Mesenchymal stem cell (in vitro differentiated cells and primary cell): ENCODE measurements around the gene CHRNA4.

Experiments used
- DNase-seq: peaks from one replicate; pipeline ENCODE4 v3.0.0-alpha.2; 2013
- H2AFZ ChIP-seq: one replicate; pipeline ENCODE4 v1.6.1; 2013; ENCODE audit warnings: low read depth, mild to moderate bottlenecking, control low read depth, inconsistent platforms, low read length, moderate library complexity
- H2AK5ac ChIP-seq: 2 replicates; pipeline ENCODE4 v1.6.1; 2013; ENCODE audit warnings: low read length, moderate library complexity, mild to moderate bottlenecking, inconsistent platforms; ENCODE audit not compliant: severe bottlenecking
- H2BK120ac ChIP-seq: one replicate; pipeline ENCODE4 v1.6.1; 2013; ENCODE audit warnings: low read depth, mild to moderate bottlenecking, inconsistent platforms, low read length, moderate library complexity
- H2BK12ac ChIP-seq, 2 experiments: one replicate each; pipeline ENCODE4 v1.6.1; 2013; ENCODE audit warnings: inconsistent platforms in 2 of 2, low read length in 2 of 2, mild to moderate bottlenecking in 2 of 2, moderate library complexity in 2 of 2, control low read depth in 1 of 2
- H2BK15ac ChIP-seq: one replicate; pipeline ENCODE4 v1.6.1; 2013; ENCODE audit warnings: mild to moderate bottlenecking, low read depth, inconsistent platforms; ENCODE audit not compliant: poor library complexity, severe bottlenecking
- H2BK5ac ChIP-seq: 2 replicates; pipeline ENCODE4 v1.6.1; 2013; ENCODE audit warnings: low read depth, mild to moderate bottlenecking, low read length, control low read depth, inconsistent platforms; ENCODE audit not compliant: poor library complexity, severe bottlenecking
- H3K14ac ChIP-seq, 2 experiments: one replicate each; pipeline ENCODE4 v1.6.1; 2013; ENCODE audit warnings: inconsistent platforms in 2 of 2, low read length in 2 of 2, control low read depth in 1 of 2, mild to moderate bottlenecking in 1 of 2, moderate library complexity in 1 of 2
- H3K18ac ChIP-seq, 2 experiments: one replicate each; pipeline ENCODE4 v1.6.1; 2013; ENCODE audit warnings: inconsistent platforms in 2 of 2, low read length in 2 of 2, control low read depth in 1 of 2, low read depth in 1 of 2, mild to moderate bottlenecking in 1 of 2
- H3K23ac ChIP-seq, 2 experiments: one replicate each; pipeline ENCODE4 v1.6.1; 2013; ENCODE audit warnings: inconsistent platforms in 2 of 2, low read length in 2 of 2, mild to moderate bottlenecking in 2 of 2, moderate library complexity in 2 of 2, control low read depth in 1 of 2
- H3K27ac ChIP-seq: 2 replicates; pipeline ENCODE4 v1.5.1; 2013; ENCODE audit warnings: mild to moderate bottlenecking, moderate library complexity, low read length, control low read depth, inconsistent platforms; ENCODE audit not compliant: poor library complexity, severe bottlenecking
- H3K27me3 ChIP-seq, 2 experiments: 2 replicates each; pipeline versions ENCODE4 v1.6.1 to v1.7.0; 2013; ENCODE audit warnings: low read length in 2 of 2, mild to moderate bottlenecking in 2 of 2, moderate library complexity in 2 of 2, control low read depth in 1 of 2, inconsistent platforms in 1 of 2; ENCODE audit not compliant: control insufficient read depth in 1 of 2, insufficient read depth in 1 of 2
- H3K36me3 ChIP-seq, 2 experiments: 2 replicates each; pipeline versions ENCODE4 v1.6.1 to v1.7.0; 2013; ENCODE audit warnings: low read length in 2 of 2, control low read depth in 1 of 2, inconsistent platforms in 1 of 2, low read depth in 1 of 2, mild to moderate bottlenecking in 1 of 2; ENCODE audit not compliant: insufficient read depth in 2 of 2, control insufficient read depth in 1 of 2
- H3K4ac ChIP-seq, 2 experiments: one replicate each; pipeline ENCODE4 v1.6.1; 2013; ENCODE audit warnings: inconsistent platforms in 2 of 2, low read length in 2 of 2, mild to moderate bottlenecking in 2 of 2, moderate library complexity in 2 of 2, control low read depth in 1 of 2, low read depth in 1 of 2
- H3K4me1 ChIP-seq: 2 replicates; pipeline ENCODE4 v1.6.1; 2013; ENCODE audit warnings: low read depth, low read length, control low read depth; ENCODE audit not compliant: control insufficient read depth, insufficient read depth
- H3K4me2 ChIP-seq: 2 replicates; pipeline ENCODE4 v1.6.1; 2013; ENCODE audit warnings: low read length, mild to moderate bottlenecking, inconsistent platforms; ENCODE audit not compliant: poor library complexity, severe bottlenecking
- H3K4me3 ChIP-seq, 2 experiments: 2 replicates each; pipeline versions ENCODE4 v1.5.1 to v1.7.0; 2013; ENCODE audit warnings: low read length in 2 of 2, mild to moderate bottlenecking in 2 of 2, control low read depth in 1 of 2, low read depth in 1 of 2; ENCODE audit not compliant: insufficient read depth in 1 of 2
- H3K79me1 ChIP-seq: replicated peaks from 2 replicates; pipeline ENCODE4 v1.6.1; 2013; ENCODE audit warnings: mild to moderate bottlenecking, control low read depth, low read length, inconsistent platforms; ENCODE audit not compliant: poor library complexity, severe bottlenecking
- H3K9ac ChIP-seq: 2 replicates; pipeline ENCODE4 v1.7.0; 2013; ENCODE audit warnings: mild to moderate bottlenecking, low read length, moderate library complexity
- H3K9me3 ChIP-seq: 2 replicates; pipeline ENCODE4 v1.7.0; 2013; ENCODE audit warnings: mild to moderate bottlenecking, low read length; ENCODE audit not compliant: control insufficient read depth
- H4K8ac ChIP-seq: one replicate; pipeline ENCODE4 v1.6.1; 2013; ENCODE audit warnings: inconsistent platforms, mild to moderate bottlenecking, low read length, moderate library complexity
- H4K91ac ChIP-seq: one replicate; pipeline ENCODE4 v1.6.1; 2013; ENCODE audit warnings: mild to moderate bottlenecking, low read length, inconsistent platforms
- WGBS: methylation state at CpG from one replicate; pipeline ENCODE4 v1.1.7; 2013; ENCODE audit warnings: mixed read lengths; 5-methylcytosine and 5-hydroxymethylcytosine counted together

The CHRNA4 gene

GRCh38 chr20:63364801-63365585, 3.8 kb upstream of the CHRNA4 start:
- Histone ChIP-seq H3K14ac (no peak overlapping the region), H3K9me3 (no peaks in the 10 kb centered on the region), H4K91ac (no peak overlapping the region), H2BK12ac (no peak overlapping the region), H2BK15ac (no peak overlapping the region), H3K27me3 (peaks cover 54 to 74% of the 10 kb centered on the region in 2 experiments), H3K4ac (no peak overlapping the region), H3K4me3 (no peak overlapping the region), H3K18ac (no peak overlapping the region), H4K8ac (no peak overlapping the region), H2BK5ac (no peak overlapping the region), H3K4me1 (peaks cover 8% of the 10 kb centered on the region), H3K4me2 (no peak overlapping the region), H2BK120ac (no peak overlapping the region), H3K23ac (no peak overlapping the region), H3K9ac (no peak overlapping the region), H3K36me3 (no peaks in the 10 kb centered on the region), H2AK5ac (no peak overlapping the region), H3K79me1 (no peaks in the 10 kb centered on the region), H2AFZ (no peak overlapping the region), H3K27ac (no peak overlapping the region)
- WGBS, result 77% methylated on average over 19 of the region's 20 CpGs
- DNase-seq, result no peak

- Histone ChIP-seq H3K9ac (no peak overlapping the region), H3K27me3 (peaks cover 62 to 77% of the 10 kb centered on the region in 2 experiments)
- WGBS, result 74% methylated on average over 19 of the region's 19 CpGs
Observed at GRCh38 chr20:63363981-63364561, 2.9 kb upstream of the CHRNA4 start.

GRCh38 chr20:63363013-63363957, 2.1 kb upstream of the CHRNA4 start:
- WGBS, result 84% methylated on average over 22 of the region's 23 CpGs
- Histone ChIP-seq H4K91ac (no peak overlapping the region), H2BK5ac (no peak overlapping the region), H3K4ac (no peak overlapping the region), H3K18ac (no peak overlapping the region), H3K23ac (no peak overlapping the region), H3K4me1 (peaks cover 6% of the 10 kb centered on the region), H2BK120ac (no peak overlapping the region), H3K9ac (no peak overlapping the region), H2AFZ (no peak overlapping the region), H3K27me3 (peaks cover 62 to 69% of the 10 kb centered on the region in 2 experiments), H3K79me1 (no peaks in the 10 kb centered on the region), H3K4me2 (no peak overlapping the region), H3K14ac (no peak overlapping the region), H4K8ac (no peak overlapping the region), H2BK15ac (no peak overlapping the region), H3K36me3 (no peaks in the 10 kb centered on the region), H3K9me3 (no peaks in the 10 kb centered on the region), H3K27ac (no peak overlapping the region), H2BK12ac (no peak overlapping the region), H2AK5ac (no peak overlapping the region), H3K4me3 (no peak overlapping the region)
- DNase-seq, result no peak

More at GRCh38 chr20:63363981-63364561, 2.9 kb upstream of the CHRNA4 start:
- Histone ChIP-seq H3K23ac (no peak overlapping the region), H3K4me1 (peaks cover 6% of the 10 kb centered on the region), H3K9me3 (no peaks in the 10 kb centered on the region), H3K4me2 (no peak overlapping the region), H3K4me3 (no peak overlapping the region), H3K4ac (no peak overlapping the region), H2BK12ac (no peak overlapping the region), H3K36me3 (no peaks in the 10 kb centered on the region), H2BK120ac (no peak overlapping the region), H3K27ac (no peak overlapping the region), H3K14ac (no peak overlapping the region), H4K8ac (no peak overlapping the region), H2AK5ac (no peak overlapping the region), H4K91ac (no peak overlapping the region), H3K18ac (no peak overlapping the region), H3K79me1 (no peaks in the 10 kb centered on the region), H2AFZ (no peak overlapping the region), H2BK15ac (no peak overlapping the region), H2BK5ac (no peak overlapping the region)
- no peak for DNase-seq
